ENCODE results near the gene ZBTB37.
"Not testable (repeated sequence)": the region's sequence is repeated elsewhere in the genome, so short reads cannot be mapped to it uniquely, and the experiment has no call there.

The ZBTB37 gene

DNA sequence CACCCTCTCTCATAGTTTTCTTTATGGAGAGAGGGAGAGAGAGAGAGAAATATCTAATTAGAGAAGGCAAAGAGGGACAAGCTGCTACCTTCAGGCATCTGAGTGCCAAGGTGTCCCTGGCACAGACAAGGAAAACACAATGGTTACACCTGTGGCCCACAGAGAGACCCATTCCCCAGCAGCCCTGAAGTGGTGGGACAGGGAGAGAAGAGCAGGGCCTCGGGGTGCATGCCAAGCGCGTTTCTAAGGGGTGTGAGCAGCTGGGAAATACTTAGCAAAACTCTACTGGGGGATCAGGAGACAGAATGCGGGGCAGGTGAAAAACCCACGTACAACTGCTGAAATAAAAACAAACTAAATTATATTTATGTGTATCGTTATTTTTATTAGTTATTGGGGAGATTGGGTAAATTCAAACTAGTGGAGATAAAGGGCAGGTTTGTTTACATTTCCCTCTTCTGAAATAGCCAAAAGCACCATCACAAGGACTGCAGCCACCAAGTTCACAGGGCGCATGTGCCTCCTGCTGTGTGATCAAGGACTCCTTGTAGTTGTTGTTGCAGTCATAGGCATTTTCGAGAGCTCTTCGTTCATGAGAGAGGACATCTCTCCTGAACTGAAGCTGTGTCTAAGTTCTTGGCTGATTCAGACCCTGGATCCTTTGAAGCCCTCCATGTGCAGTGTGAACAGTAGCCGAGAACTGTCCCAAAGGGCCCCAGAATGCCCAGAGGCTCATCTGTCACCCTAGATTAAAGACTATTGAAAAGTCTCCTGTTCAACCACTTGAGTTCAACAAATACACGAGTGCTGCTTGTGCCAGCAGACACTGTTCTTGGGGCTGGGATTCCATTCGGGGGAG is 49.7 kb downstream of the ZBTB37 start:
- no peak for FAIRE-seq
- TF ChIP-seq PAX5 (IDR thresholded peaks at IDR 0.05; ENCODE audit: insufficient read depth, low read length, severe bottlenecking) (no peak), POLR2A (IDR thresholded peaks at IDR 0.05; ENCODE audit: low read depth, low read length) (no peak), POLR2AphosphoS5 (IDR thresholded peaks at IDR 0.05; ENCODE audit: low read depth, low read length) (no peak), TAF1 (IDR thresholded peaks at IDR 0.05; ENCODE audit: low read depth, low read length) (no peak), SPI1 (IDR thresholded peaks at IDR 0.05; ENCODE audit: low read depth, low read length) (no peak), POU2F2 (IDR thresholded peaks at IDR 0.05; ENCODE audit: low read depth, low read length) (no peak)
- DNase-seq (ENCODE audit: insufficient read length, low spot score) = no peak

DNA sequence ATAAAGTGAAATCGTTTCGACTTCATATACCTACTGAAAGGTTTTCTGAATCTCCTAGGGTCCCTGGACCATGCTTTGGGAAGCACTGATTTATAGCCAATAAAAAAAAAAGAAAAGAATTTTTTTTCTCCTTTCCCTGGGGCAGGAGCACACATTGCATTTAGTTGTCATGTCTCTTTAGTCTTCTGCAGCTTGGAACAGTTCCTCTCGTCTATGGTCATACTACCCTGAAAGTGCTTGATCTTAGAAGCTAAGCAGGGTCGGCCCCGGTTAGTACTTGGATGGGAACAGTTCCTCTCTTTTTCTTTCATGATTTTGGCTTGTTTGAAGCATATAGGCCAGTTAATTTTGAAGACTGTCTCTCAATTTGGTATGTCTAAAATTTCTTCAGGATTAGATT is 52.7 kb downstream of the ZBTB37 start:
- DNase-seq (ENCODE audit: insufficient read length, low spot score) = no peak
- no peak for FAIRE-seq
- TF ChIP-seq POLR2A (IDR thresholded peaks at IDR 0.05; ENCODE audit: low read depth, low read length) = no peak
- TF ChIP-seq SPI1 (IDR thresholded peaks at IDR 0.05; ENCODE audit: low read depth, low read length) = no peak
- no peak for TF ChIP-seq POLR2AphosphoS5 (IDR thresholded peaks at IDR 0.05; ENCODE audit: low read depth, low read length)
- no peak for TF ChIP-seq TAF1 (IDR thresholded peaks at IDR 0.05; ENCODE audit: low read depth, low read length)
- no peak for TF ChIP-seq PAX5 (IDR thresholded peaks at IDR 0.05; ENCODE audit: insufficient read depth, low read length, severe bottlenecking)
- TF ChIP-seq POU2F2 (IDR thresholded peaks at IDR 0.05; ENCODE audit: low read depth, low read length) = no peak

DNA sequence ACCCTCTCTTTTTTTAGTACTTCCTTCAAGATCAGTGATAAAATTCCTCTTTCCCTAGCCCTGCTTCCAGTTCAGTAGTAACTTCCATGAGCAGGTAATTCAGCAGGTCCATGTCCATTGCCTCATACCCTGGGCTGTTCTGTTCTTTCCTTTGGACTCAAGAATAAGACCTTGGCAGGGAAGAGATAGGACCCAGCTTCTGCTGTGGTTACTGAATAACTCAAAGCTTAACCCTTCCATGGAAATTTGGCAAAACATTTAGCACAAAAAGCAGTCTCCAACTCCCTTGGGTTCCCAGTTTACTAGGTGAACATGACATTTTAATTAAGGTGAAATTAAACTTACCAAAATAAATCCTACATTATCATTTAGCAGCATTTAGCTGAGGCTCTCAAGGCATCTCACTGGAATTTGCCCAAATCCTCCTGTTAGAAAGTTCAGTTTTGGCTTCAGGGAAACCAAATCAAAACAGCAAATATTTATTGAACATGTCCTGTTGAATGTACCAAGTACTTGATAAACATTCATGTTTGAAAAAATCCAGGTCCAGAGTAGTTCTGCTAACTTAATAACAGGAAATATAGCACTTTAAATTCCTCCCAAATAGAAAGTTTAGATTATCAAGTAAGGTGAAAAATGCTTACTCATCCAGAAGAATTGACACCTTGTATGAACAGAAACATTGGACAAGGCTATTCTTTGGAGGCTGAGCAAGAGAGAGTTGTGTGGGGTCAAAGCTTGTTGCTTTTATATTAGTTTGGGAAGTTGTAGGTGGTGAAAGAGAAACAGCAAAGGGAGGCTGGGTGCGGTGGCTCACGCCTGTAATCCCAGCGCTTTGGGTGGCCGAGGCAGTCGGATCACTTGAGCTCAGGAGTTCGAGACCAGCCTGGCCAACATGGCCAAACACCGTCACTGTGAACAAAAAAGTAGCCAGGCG is 57.4 kb downstream of the ZBTB37 start:
- FAIRE-seq (no peak), DNase-seq (ENCODE audit: insufficient read length, low spot score) (no peak)
- TF ChIP-seq POLR2A (IDR thresholded peaks at IDR 0.05; ENCODE audit: low read depth, low read length) (no peak), TAF1 (IDR thresholded peaks at IDR 0.05; ENCODE audit: low read depth, low read length) (no peak), SPI1 (IDR thresholded peaks at IDR 0.05; ENCODE audit: low read depth, low read length) (no peak), POU2F2 (IDR thresholded peaks at IDR 0.05; ENCODE audit: low read depth, low read length) (no peak), POLR2AphosphoS5 (IDR thresholded peaks at IDR 0.05; ENCODE audit: low read depth, low read length) (no peak), PAX5 (IDR thresholded peaks at IDR 0.05; ENCODE audit: insufficient read depth, low read length, severe bottlenecking) (no peak)

GRCh38 chr1:173930541-173930940 is 62.4 kb downstream of the ZBTB37 start:
- not testable (repeated sequence) for FAIRE-seq

GRCh38 chr1:173934440-173934839 is 66.3 kb downstream of the ZBTB37 start:
- FAIRE-seq (no peak), DNase-seq (ENCODE audit: insufficient read length, low spot score) (no peak)
- TF ChIP-seq POLR2AphosphoS5 (IDR thresholded peaks at IDR 0.05; ENCODE audit: low read depth, low read length) (no peak), POU2F2 (IDR thresholded peaks at IDR 0.05; ENCODE audit: low read depth, low read length) (no peak), TAF1 (IDR thresholded peaks at IDR 0.05; ENCODE audit: low read depth, low read length) (no peak), SPI1 (IDR thresholded peaks at IDR 0.05; ENCODE audit: low read depth, low read length) (no peak), PAX5 (IDR thresholded peaks at IDR 0.05; ENCODE audit: insufficient read depth, low read length, severe bottlenecking) (no peak)

More at GRCh38 chr1:173930541-173930940, 62.4 kb downstream of the ZBTB37 start:
- DNase-seq (ENCODE audit: insufficient read length, low spot score) = not testable (repeated sequence)

GRCh38 chr1:173937062-173937461 is 68.9 kb downstream of the ZBTB37 start:
- FAIRE-seq (no peak), DNase-seq (ENCODE audit: insufficient read length, low spot score) (no peak)
- TF ChIP-seq PAX5 (IDR thresholded peaks at IDR 0.05; ENCODE audit: insufficient read depth, low read length, severe bottlenecking) (no peak), POLR2AphosphoS5 (IDR thresholded peaks at IDR 0.05; ENCODE audit: low read depth, low read length) (no peak), SPI1 (IDR thresholded peaks at IDR 0.05; ENCODE audit: low read depth, low read length) (no peak)

DNA sequence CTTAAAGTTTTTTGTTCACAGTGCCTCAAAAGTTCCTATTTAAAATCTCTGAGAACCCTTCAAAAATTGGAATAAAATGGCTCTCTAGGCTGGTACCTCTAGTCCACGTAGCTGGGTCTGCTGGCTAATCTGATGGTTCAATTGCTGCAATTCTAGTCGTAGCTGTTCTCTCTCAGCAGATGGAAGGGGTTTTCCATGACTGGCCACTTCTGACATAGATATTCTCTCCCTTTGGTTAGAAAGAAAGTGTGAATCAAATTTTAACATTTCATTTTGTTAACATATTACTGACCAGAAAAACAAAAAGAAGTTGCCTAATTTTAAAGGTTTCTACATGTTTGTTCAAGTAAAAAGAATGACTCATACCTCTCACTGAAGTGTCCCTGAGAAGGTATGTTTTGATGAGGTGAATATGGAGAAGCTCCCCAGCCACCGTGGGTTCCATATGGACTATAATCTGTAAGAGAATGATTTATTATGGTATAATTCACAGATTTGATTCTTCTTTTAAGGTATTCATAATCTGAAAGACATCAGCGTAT is 78.3 kb downstream of the ZBTB37 start:
- DNase-seq (ENCODE audit: insufficient read length, low spot score) (no peak), FAIRE-seq (no peak)
- TF ChIP-seq TAF1 (IDR thresholded peaks at IDR 0.05; ENCODE audit: low read depth, low read length) (no peak), POLR2AphosphoS5 (IDR thresholded peaks at IDR 0.05; ENCODE audit: low read depth, low read length) (no peak), SPI1 (IDR thresholded peaks at IDR 0.05; ENCODE audit: low read depth, low read length) (no peak), POLR2A (IDR thresholded peaks at IDR 0.05; ENCODE audit: low read depth, low read length) (no peak), PAX5 (IDR thresholded peaks at IDR 0.05; ENCODE audit: insufficient read depth, low read length, severe bottlenecking) (no peak), POU2F2 (IDR thresholded peaks at IDR 0.05; ENCODE audit: low read depth, low read length) (no peak)

- TF ChIP-seq SPI1 (IDR thresholded peaks at IDR 0.05; ENCODE audit: low read depth, low read length) (no peak), TAF1 (IDR thresholded peaks at IDR 0.05; ENCODE audit: low read depth, low read length) (no peak), POLR2A (IDR thresholded peaks at IDR 0.05; ENCODE audit: low read depth, low read length) (no peak), PAX5 (IDR thresholded peaks at IDR 0.05; ENCODE audit: insufficient read depth, low read length, severe bottlenecking) (no peak), POLR2AphosphoS5 (IDR thresholded peaks at IDR 0.05; ENCODE audit: low read depth, low read length) (no peak), POU2F2 (IDR thresholded peaks at IDR 0.05; ENCODE audit: low read depth, low read length) (no peak)
- FAIRE-seq (no peak), DNase-seq (ENCODE audit: insufficient read length, low spot score) (no peak)
These were observed 80.4 kb downstream of the ZBTB37 start for GRCh38 chr1:173948594-173948993.
